ENCODE data around the gene FBP2. TPM values are rescaled to one million over a fixed set of nuclear protein-coding genes. Genes with fewer than 3 reads are reported as not detected.

FBP2 gene
- total and polyA plus RNA-seq, 2 donors (not counting 1 experiment from before 2014, with no cell fraction given) = not detected

GRCh38 chr9:94624629-94625028, 31.0 kb upstream of the FBP2 start:
- Histone ChIP-seq H3K27ac (ENCODE audit: insufficient read depth, low read length) (no peak overlapping the region), H3K4me2 (ENCODE audit: extremely low read depth, insufficient read depth, low read length) (no peak overlapping the region), H2AFZ (ENCODE audit: low read length) (no peak overlapping the region), H3K4me3 (replicated peaks in 1 of 4; ENCODE audit: control extremely low read depth in 1 of 4, insufficient read depth in 1 of 4, low read depth in 3 of 4, low read length in 4 of 4) (no peak overlapping the region), H3K4me1 (ENCODE audit: control insufficient read depth, extremely low read depth, insufficient read depth, low read length) (no peaks in the 10 kb centered on the region), H3K9me3 (ENCODE audit: control insufficient read depth, insufficient read depth, low read depth, low read length) (no peaks in the 10 kb centered on the region), H3K27me3 (ENCODE audit: control insufficient read depth, insufficient read depth, low read length) (no peaks in the 10 kb centered on the region), H3K36me3 (ENCODE audit: control insufficient read depth, insufficient read depth, low read length) (no peaks in the 10 kb centered on the region), H4K20me1 (ENCODE audit: control insufficient read depth, extremely low read depth, insufficient read depth, low read length) (no peaks in the 10 kb centered on the region), H3K9ac (ENCODE audit: insufficient read depth, low read length) (no peak overlapping the region), H3K79me2 (ENCODE audit: control insufficient read depth, insufficient read depth, low read length) (no peaks in the 10 kb centered on the region)
- TF ChIP-seq EZH2 (IDR thresholded peaks at IDR 0.05; ENCODE audit: low read length, missing control alignments) (no peak), CTCF (conservative IDR thresholded peaks at IDR 0.05 in 1 of 2, IDR thresholded peaks at IDR 0.05 in 1 of 2; ENCODE audit: low read depth in 1 of 2, low read length in 2 of 2) (no peak)
- DNase-seq (ENCODE audit: low read depth in 2 of 2) = no peak

- Histone ChIP-seq H3K9ac (ENCODE audit: insufficient read depth, low read length) (no peak overlapping the region), H2AFZ (ENCODE audit: low read length) (no peak overlapping the region), H3K9me3 (ENCODE audit: control insufficient read depth, insufficient read depth, low read depth, low read length) (no peaks in the 10 kb centered on the region), H4K20me1 (ENCODE audit: control insufficient read depth, extremely low read depth, insufficient read depth, low read length) (no peaks in the 10 kb centered on the region), H3K4me1 (ENCODE audit: control insufficient read depth, extremely low read depth, insufficient read depth, low read length) (no peaks in the 10 kb centered on the region), H3K27ac (ENCODE audit: insufficient read depth, low read length) (no peak overlapping the region), H3K36me3 (ENCODE audit: control insufficient read depth, insufficient read depth, low read length) (no peaks in the 10 kb centered on the region), H3K79me2 (ENCODE audit: control insufficient read depth, insufficient read depth, low read length) (no peaks in the 10 kb centered on the region), H3K27me3 (ENCODE audit: control insufficient read depth, insufficient read depth, low read length) (no peaks in the 10 kb centered on the region), H3K4me3 (replicated peaks in 1 of 4; ENCODE audit: control extremely low read depth in 1 of 4, insufficient read depth in 1 of 4, low read depth in 3 of 4, low read length in 4 of 4) (no peak overlapping the region), H3K4me2 (ENCODE audit: extremely low read depth, insufficient read depth, low read length) (no peak overlapping the region)
- DNase-seq (ENCODE audit: low read depth in 2 of 2) = peak in 1 of 2 donors; percentile 11
- TF ChIP-seq EZH2 (IDR thresholded peaks at IDR 0.05; ENCODE audit: low read length, missing control alignments) (no peak), CTCF (conservative IDR thresholded peaks at IDR 0.05 in 1 of 2, IDR thresholded peaks at IDR 0.05 in 1 of 2; ENCODE audit: low read depth in 1 of 2, low read length in 2 of 2) (peak in 1 of 2 donors; percentile 30)
Measured at GRCh38 chr9:94623253-94623652, 29.6 kb upstream of the FBP2 start.

GRCh38 chr9:94622087-94622800, 28.6 kb upstream of the FBP2 start:
- H2AFZ ChIP-seq (ENCODE audit: low read length) = no peak overlapping the region
- H3K4me3 ChIP-seq (replicated peaks in 1 of 4; ENCODE audit: control extremely low read depth in 1 of 4, insufficient read depth in 1 of 4, low read depth in 3 of 4, low read length in 4 of 4) = no peak overlapping the region
- H3K4me1 ChIP-seq (ENCODE audit: control insufficient read depth, extremely low read depth, insufficient read depth, low read length) = no peaks in the 10 kb centered on the region
- H3K79me2 ChIP-seq (ENCODE audit: control insufficient read depth, insufficient read depth, low read length) = no peaks in the 10 kb centered on the region
- no peak overlapping the region for H3K4me2 ChIP-seq (ENCODE audit: extremely low read depth, insufficient read depth, low read length)
- no peak for DNase-seq (ENCODE audit: low read depth in 2 of 2)
- no peaks in the 10 kb centered on the region for H3K27me3 ChIP-seq (ENCODE audit: control insufficient read depth, insufficient read depth, low read length)
- H3K9me3 ChIP-seq (ENCODE audit: control insufficient read depth, insufficient read depth, low read depth, low read length) = no peaks in the 10 kb centered on the region
- H3K27ac ChIP-seq (ENCODE audit: insufficient read depth, low read length) = no peak overlapping the region
- H3K9ac ChIP-seq (ENCODE audit: insufficient read depth, low read length) = no peak overlapping the region
- no peaks in the 10 kb centered on the region for H4K20me1 ChIP-seq (ENCODE audit: control insufficient read depth, extremely low read depth, insufficient read depth, low read length)
- no peaks in the 10 kb centered on the region for H3K36me3 ChIP-seq (ENCODE audit: control insufficient read depth, insufficient read depth, low read length)
- TF ChIP-seq EZH2 (IDR thresholded peaks at IDR 0.05; ENCODE audit: low read length, missing control alignments) = no peak
- no peak for TF ChIP-seq CTCF (conservative IDR thresholded peaks at IDR 0.05 in 1 of 2, IDR thresholded peaks at IDR 0.05 in 1 of 2; ENCODE audit: low read depth in 1 of 2, low read length in 2 of 2)
